Measurements from ENCODE around the gene MT1M. TPM values are rescaled to one million over a fixed set of nuclear protein-coding genes. Genes with fewer than 3 reads are reported as not detected.

The MT1M gene
- total and polyA plus RNA-seq, 2 donors = 0.48 to 182 TPM

GRCh38 chr16:56628486-56629350 is 3.7 kb upstream of the MT1M start:
- no peaks in the 10 kb centered on the region for H3K36me3 ChIP-seq (ENCODE audit: insufficient read depth)
- no peak overlapping the region for H3K4me3 ChIP-seq (ENCODE audit: low read depth, low read length)
- H3K27ac ChIP-seq (ENCODE audit: low read depth) = no peak overlapping the region
- no peak for DNase-seq (ENCODE audit: extremely low spot score)
- H3K4me1 ChIP-seq (ENCODE audit: insufficient read depth) = no peaks in the 10 kb centered on the region
- WGBS = 71% methylated on average over 9 of the region's 9 CpGs

GRCh38 chr16:56629531-56629930 is 2.9 kb upstream of the MT1M start:
- no peak for DNase-seq (ENCODE audit: extremely low spot score)
- no peaks in the 10 kb centered on the region for H3K4me1 ChIP-seq (ENCODE audit: insufficient read depth)
- no peaks in the 10 kb centered on the region for H3K36me3 ChIP-seq (ENCODE audit: insufficient read depth)
- 71% methylated on average over 3 of the region's 3 CpGs for WGBS
- H3K4me3 ChIP-seq (ENCODE audit: low read depth, low read length) = no peak overlapping the region
- H3K27ac ChIP-seq (ENCODE audit: low read depth) = no peak overlapping the region

- no peaks in the 10 kb centered on the region for H3K4me1 ChIP-seq (ENCODE audit: insufficient read depth)
- no peak overlapping the region for H3K4me3 ChIP-seq (ENCODE audit: low read depth, low read length)
- no peaks in the 10 kb centered on the region for H3K36me3 ChIP-seq (ENCODE audit: insufficient read depth)
- WGBS = 81% methylated on average over 3 of the region's 3 CpGs
- no peak for DNase-seq (ENCODE audit: extremely low spot score)
- H3K27ac ChIP-seq (ENCODE audit: low read depth) = no peak overlapping the region
Measured at GRCh38 chr16:56630134-56630533, 2.3 kb upstream of the MT1M start.

- H3K4me1 ChIP-seq (ENCODE audit: insufficient read depth) = no peaks in the 10 kb centered on the region
- 90% methylated on average over 10 of the region's 10 CpGs for WGBS
Measured at GRCh38 chr16:56631197-56631596, 1.3 kb upstream of the MT1M start.

GRCh38 chr16:56631832-56632155 is 665 bp upstream of the MT1M start:
- no peak for DNase-seq (ENCODE audit: extremely low spot score)
- Histone ChIP-seq H3K4me1 (ENCODE audit: insufficient read depth) (no peaks in the 10 kb centered on the region), H3K4me3 (ENCODE audit: low read depth, low read length) (peak overlapping the region; percentile 44), H3K27ac (ENCODE audit: low read depth) (peak overlapping the region; percentile 79), H3K36me3 (ENCODE audit: insufficient read depth) (no peaks in the 10 kb centered on the region)
- 37% methylated on average over 14 of the region's 14 CpGs for WGBS

More at GRCh38 chr16:56631197-56631596, 1.3 kb upstream of the MT1M start:
- no peak overlapping the region for H3K4me3 ChIP-seq (ENCODE audit: low read depth, low read length)
- DNase-seq (ENCODE audit: extremely low spot score) = no peak
- no peaks in the 10 kb centered on the region for H3K36me3 ChIP-seq (ENCODE audit: insufficient read depth)
- no peak overlapping the region for H3K27ac ChIP-seq (ENCODE audit: low read depth)

- no peaks in the 10 kb centered on the region for H3K36me3 ChIP-seq (ENCODE audit: insufficient read depth)
- no peaks in the 10 kb centered on the region for H3K4me1 ChIP-seq (ENCODE audit: insufficient read depth)
- no peak for DNase-seq (ENCODE audit: extremely low spot score)
- peak overlapping the region; percentile 44 for H3K4me3 ChIP-seq (ENCODE audit: low read depth, low read length)
- 54% methylated on average over 6 of the region's 6 CpGs for WGBS
- peak overlapping the region; percentile 48 for H3K27ac ChIP-seq (ENCODE audit: low read depth)
Measured at GRCh38 chr16:56632848-56633365, 448 bp downstream of the MT1M start.

- Histone ChIP-seq H3K36me3 (ENCODE audit: insufficient read depth) (no peaks in the 10 kb centered on the region), H3K27ac (ENCODE audit: low read depth) (no peak overlapping the region), H3K4me3 (ENCODE audit: low read depth, low read length) (no peak overlapping the region), H3K4me1 (ENCODE audit: insufficient read depth) (no peaks in the 10 kb centered on the region)
- DNase-seq (ENCODE audit: extremely low spot score) = no peak
- 63% methylated on average over 7 of the region's 7 CpGs for WGBS
Measured at GRCh38 chr16:56633535-56633934, 1.1 kb downstream of the MT1M start.

GRCh38 chr16:56634715-56635440 is 2.4 kb downstream of the MT1M start:
- Histone ChIP-seq H3K36me3 (ENCODE audit: insufficient read depth) (no peaks in the 10 kb centered on the region), H3K4me1 (ENCODE audit: insufficient read depth) (no peaks in the 10 kb centered on the region), H3K4me3 (ENCODE audit: low read depth, low read length) (no peak overlapping the region), H3K27ac (ENCODE audit: low read depth) (no peak overlapping the region)
- WGBS = 36% methylated on average over 47 of the region's 47 CpGs
- DNase-seq (ENCODE audit: extremely low spot score) = no peak

GRCh38 chr16:56635441-56635967 is 3.0 kb downstream of the MT1M start:
- WGBS = 23% methylated on average over 40 of the region's 40 CpGs
- H3K4me3 ChIP-seq (ENCODE audit: low read depth, low read length) = peak overlapping the region; percentile 3

GRCh38 chr16:56636616-56637413 is 4.4 kb downstream of the MT1M start:
- Histone ChIP-seq H3K27ac (ENCODE audit: low read depth) (no peak overlapping the region), H3K4me1 (ENCODE audit: insufficient read depth) (no peaks in the 10 kb centered on the region), H3K4me3 (ENCODE audit: low read depth, low read length) (no peak overlapping the region), H3K36me3 (ENCODE audit: insufficient read depth) (no peaks in the 10 kb centered on the region)
- no peak for DNase-seq (ENCODE audit: extremely low spot score)
- 66% methylated on average over 9 of the region's 9 CpGs for WGBS

More at GRCh38 chr16:56635441-56635967, 3.0 kb downstream of the MT1M start:
- H3K36me3 ChIP-seq (ENCODE audit: insufficient read depth) = no peaks in the 10 kb centered on the region
- no peaks in the 10 kb centered on the region for H3K4me1 ChIP-seq (ENCODE audit: insufficient read depth)
- DNase-seq (ENCODE audit: extremely low spot score) = no peak
- H3K27ac ChIP-seq (ENCODE audit: low read depth) = no peak overlapping the region

GRCh38 chr16:56637814-56638750 is 5.6 kb downstream of the MT1M start, which contains the start of gene MT1A:
Gene MT1A (plus strand): TSS chr16:56638666. CDS start chr16:56638739, 73 bp downstream.
- H3K27ac ChIP-seq (ENCODE audit: low read depth) = peak within 1 kb of the TSS; percentile 73
- 13% methylated on average over 68 of the region's 68 CpGs for WGBS
- DNase-seq (ENCODE audit: extremely low spot score) = no peak

GRCh38 chr16:56639045-56639444 is 6.6 kb downstream of the MT1M start:
- Histone ChIP-seq H3K36me3 (ENCODE audit: insufficient read depth) (no peaks in the 10 kb centered on the region), H3K27ac (ENCODE audit: low read depth) (no peak overlapping the region), H3K4me3 (ENCODE audit: low read depth, low read length) (no peak overlapping the region), H3K4me1 (ENCODE audit: insufficient read depth) (no peaks in the 10 kb centered on the region)
- 67% methylated on average over 1 of the region's 1 CpG for WGBS
- DNase-seq (ENCODE audit: extremely low spot score) = no peak

More at GRCh38 chr16:56637814-56638750, 5.6 kb downstream of the MT1M start, which contains the start of gene MT1A:
- Histone ChIP-seq H3K4me3 (ENCODE audit: low read depth, low read length) (peak within 1 kb of the TSS; percentile 44), H3K4me1 (ENCODE audit: insufficient read depth) (no peaks in the 10 kb centered on the region), H3K36me3 (ENCODE audit: insufficient read depth) (no peaks in the 10 kb centered on the region)

Data from urinary bladder (tissue), 4 donors.